Measurements from ENCODE around the gene GRID2.
A peak's percentile ranks its signal among the peaks of the same experiment; 100 is the strongest.

GRID2 gene

GRCh38 chr4:93444860-93445259, 1141.1 kb downstream of the GRID2 start:
- no peak for DNase-seq

- no peak for DNase-seq
Observed at GRCh38 chr4:93446038-93446437, 1142.3 kb downstream of the GRID2 start.

DNA sequence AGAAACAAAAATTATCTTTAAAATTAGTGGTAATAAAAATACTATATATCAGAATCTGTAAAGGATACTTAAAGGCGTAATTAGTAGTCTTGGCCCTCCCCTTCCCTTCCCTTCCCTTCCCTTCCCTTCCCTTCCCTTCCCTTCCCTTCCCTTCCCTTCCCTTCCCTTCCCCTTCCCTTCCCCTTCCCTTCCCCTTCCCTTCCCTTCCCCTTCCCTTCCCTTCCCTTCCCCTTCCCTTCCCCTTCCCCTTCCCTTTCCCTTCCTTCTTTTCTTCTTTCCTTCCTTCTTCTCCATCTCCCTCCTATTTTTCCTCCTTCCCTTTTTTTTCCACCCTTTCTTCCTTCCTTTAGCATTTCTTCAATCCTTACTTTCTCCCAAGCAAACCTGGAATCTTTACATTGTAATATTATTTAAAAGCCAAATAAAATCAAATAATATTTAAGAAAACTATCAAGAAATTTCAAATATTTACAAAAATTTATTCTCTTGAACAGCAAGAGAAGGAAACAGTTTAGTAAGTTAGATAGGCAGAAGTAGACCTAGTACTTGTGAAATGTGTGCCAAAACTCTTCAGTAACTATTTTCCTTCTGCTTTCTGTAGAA, 1145.0 kb downstream of the GRID2 start:
- DNase-seq = no peak

GRCh38 chr4:93451954-93452353, 1148.2 kb downstream of the GRID2 start:
- no peak for DNase-seq

DNA sequence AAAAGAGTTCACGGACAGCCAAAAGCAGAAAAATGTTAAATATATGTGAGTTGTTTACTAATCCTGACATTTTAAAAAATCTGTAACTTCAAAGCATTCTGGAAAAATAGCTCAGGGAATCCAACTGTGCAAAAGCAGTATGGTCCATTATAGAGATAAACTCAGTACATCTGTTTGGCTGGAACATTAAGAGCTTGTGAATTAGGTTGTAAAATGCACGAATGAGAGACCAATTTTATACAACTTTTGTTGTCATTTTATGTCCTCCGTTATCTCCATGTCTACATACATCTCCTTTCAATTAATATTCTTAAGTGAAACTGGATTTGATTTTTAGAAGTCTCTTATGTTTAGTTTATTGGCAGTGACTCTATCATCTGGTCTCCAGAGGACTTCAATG, 1157.8 kb downstream of the GRID2 start:
- no peak for DNase-seq

DNA sequence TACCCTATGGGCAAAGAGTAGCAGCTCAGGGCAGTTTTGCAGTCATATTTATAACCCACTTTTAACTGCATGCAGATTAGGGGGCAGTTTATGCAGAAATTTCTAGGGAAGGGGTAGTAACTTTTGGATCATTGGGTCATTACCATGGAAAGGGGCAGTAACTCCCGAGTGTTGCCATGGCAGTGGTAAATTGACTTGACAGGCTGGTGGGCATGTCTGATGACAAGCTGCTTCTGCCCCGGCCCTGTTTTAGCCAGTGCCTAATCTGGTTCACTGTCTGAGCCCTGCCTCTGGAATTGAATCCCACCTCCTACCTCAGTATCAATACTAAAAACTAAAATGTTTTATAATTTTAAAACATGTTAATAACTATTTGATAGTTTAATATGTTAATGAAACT, 1162.7 kb downstream of the GRID2 start:
- DNase-seq = no peak

- no peak for DNase-seq
Observed at GRCh38 chr4:93467484-93468155, 1163.9 kb downstream of the GRID2 start.

- no peak for DNase-seq
Observed at GRCh38 chr4:93469560-93469959, 1165.8 kb downstream of the GRID2 start.

DNA sequence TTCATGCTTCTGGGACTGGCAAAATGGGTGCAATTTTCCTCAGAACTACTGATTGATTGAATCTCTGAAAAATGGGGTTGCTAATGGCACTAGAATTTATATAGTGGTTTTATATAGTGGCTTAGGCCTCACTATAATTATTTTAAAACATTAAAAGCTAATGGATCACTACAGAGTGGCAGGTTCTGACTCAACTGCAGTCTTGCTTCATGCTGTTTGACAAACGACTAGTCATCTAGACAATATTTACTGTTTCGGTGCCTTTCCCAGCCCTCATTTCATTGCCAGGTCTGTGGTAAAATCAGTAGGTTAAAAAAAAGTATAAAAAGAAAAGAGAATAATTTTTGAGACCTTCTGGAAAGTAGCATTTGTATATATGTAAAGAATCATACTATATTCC, 1172.0 kb downstream of the GRID2 start:
- DNase-seq = no peak

GRCh38 chr4:93478805-93479204, 1175.0 kb downstream of the GRID2 start:
- no peak for DNase-seq

DNA sequence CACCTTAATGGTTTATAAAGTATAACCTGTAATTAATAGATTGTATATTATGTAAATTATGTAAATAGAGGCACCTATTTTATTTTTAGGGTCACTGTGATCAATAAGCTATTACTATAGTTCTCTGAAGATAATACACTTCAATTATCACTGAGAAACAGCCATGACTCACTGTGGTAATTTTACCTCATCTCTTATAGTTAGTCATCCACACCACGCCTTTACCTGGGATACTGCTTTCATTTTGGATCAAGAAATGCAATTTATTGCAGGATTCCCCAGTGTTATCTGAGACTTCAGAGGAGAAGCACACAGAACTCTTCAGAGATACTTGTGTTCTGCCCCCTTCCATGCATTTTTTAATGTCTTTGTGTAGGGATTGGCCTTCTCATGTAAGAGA, 1176.7 kb downstream of the GRID2 start:
- no peak for DNase-seq

GRCh38 chr4:93495346-93495745, 1191.6 kb downstream of the GRID2 start:
- no peak for DNase-seq

DNA sequence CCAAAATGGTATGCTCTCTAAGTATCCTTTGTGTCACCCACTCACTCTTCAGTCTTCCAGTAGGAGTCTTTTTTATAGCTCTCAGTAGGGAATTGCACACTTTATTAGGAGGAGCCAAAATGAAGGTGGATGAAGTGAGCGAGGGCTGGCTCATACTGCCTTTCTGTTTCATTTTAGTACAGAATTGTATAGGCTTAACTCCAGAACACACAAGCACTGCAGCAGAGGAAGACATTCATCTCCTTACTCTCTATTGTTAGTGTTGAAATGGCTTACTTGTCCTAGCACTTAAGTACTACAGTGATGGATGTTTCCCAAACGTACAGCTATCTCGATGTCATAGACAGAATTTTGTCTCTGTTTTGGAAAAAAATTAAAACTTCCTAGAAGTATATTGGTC, 1197.5 kb downstream of the GRID2 start:
- no peak for DNase-seq

- peak; percentile 4 for DNase-seq
Observed at GRCh38 chr4:93501946-93502345, 1198.2 kb downstream of the GRID2 start.

GRCh38 chr4:93502991-93503390, 1199.2 kb downstream of the GRID2 start:
- no peak for DNase-seq

DNA sequence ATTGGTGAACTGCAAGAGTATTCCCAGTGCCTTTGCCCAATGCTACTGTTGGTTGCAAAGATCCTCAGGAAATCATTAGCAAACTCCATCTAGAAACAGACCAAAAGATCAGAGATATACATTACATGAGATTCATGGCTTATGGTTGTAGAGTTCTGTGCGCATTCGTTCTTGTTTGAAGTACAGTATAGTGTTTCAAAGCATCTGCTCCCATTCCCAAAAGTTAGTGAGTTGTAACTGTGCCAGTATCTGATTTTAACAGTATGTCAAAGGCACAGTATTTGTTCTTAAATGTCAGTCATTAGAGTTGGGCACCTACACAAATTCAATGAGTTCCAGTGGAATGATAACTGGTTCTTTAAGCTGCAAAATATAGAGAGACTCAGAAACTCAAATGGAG, 1210.1 kb downstream of the GRID2 start:
- DNase-seq = no peak

GRCh38 chr4:93515208-93515607, 1211.4 kb downstream of the GRID2 start:
- no peak for DNase-seq

GRCh38 chr4:93529692-93530372, 1226.1 kb downstream of the GRID2 start:
- DNase-seq = no peak

- no peak for DNase-seq
Observed at GRCh38 chr4:93532234-93532633, 1228.5 kb downstream of the GRID2 start.

DNA sequence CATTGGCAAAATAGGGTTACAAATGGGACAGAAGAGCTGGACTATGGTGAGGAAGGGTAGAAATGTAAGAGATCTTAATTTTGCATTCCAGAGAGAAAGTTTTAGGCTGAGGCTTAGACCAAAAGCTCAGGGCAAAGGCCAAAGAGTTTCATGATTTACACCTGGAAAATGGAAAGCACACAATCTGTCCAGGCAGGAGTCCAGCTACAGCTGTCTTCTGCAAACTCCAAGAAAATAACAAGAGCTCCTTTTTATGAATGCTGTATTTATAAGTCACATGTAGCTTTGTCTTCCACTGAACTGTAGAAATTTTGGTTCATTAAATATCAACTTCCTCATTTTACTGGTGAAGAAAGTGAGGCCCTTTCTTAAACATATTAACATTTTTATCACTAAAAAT, 1236.8 kb downstream of the GRID2 start:
- no peak for DNase-seq

GRCh38 chr4:93561842-93562241, 1258.1 kb downstream of the GRID2 start:
- no peak for DNase-seq

DNA sequence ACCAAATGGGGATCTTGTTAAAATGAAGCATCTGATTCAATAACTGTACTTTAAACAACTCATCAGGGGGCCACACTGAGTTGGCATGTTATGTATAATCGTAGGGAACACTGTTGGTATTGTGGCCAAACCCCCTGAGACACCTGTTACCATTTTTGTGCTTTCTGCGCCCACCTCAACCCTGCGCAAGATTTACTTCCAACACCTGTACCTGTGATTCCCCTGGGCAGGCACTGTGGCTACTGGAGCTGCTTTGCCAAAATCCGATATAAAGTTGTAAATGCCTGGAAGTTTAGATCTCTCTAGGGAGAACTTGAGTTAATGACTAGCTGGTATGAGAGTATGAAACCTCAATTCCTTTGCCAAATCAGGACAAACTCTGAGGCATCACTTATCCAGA, 1265.0 kb downstream of the GRID2 start:
- DNase-seq = no peak

GRCh38 chr4:93573285-93573684, 1269.5 kb downstream of the GRID2 start:
- DNase-seq = no peak

DNA sequence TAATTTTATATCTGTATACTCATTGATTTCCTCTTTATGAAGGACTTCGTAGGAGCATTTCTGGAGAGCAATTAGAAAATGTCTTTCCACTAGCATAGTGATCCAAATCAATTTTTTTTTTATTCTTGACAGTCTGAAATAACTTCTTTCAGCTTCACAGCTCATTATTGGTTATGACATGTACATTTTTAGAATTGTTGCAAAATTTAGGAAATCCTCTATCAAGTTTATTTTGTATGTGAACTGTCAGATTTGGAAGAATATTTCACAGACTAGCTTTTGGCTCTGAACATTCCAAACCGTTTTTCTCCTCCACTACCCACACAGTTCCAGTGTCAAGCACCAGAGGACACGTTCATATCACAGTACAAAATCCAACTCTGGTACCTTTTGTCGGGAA, 1275.2 kb downstream of the GRID2 start:
- DNase-seq = no peak

DNA sequence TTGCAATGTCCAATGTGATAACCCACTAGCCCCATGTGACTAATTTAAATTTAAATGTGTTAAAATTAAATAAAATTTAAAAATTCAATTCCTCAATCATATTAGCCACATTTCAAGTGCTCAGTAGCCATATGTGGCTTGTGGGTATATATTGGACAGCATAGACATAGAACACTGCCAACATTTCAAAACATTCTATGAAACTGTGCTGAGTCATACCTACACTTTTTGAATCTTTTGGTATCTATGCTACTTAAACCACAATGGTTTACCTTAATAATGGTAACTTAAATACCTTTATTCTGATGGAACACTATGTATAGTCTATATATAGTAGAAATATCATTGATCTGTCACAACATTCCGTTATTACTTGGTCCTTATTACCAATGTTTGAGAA, 1301.4 kb downstream of the GRID2 start:
- DNase-seq = no peak

Measured in fibroblast of skin of right quadriceps (primary cell).